Calu3 (cell line): ENCODE measurements around the gene SLC12A7. TPM values are rescaled to one million over a fixed set of nuclear protein-coding genes. Genes with fewer than 3 reads are reported as not detected.

Experiments used
- BruUV-seq: library from RNA; stranded (reverse); fragments of 400-500 nt; replicated peaks from 2 replicates; lab custom pipeline; 2021; lab: Mats Ljungman, UMichigan
- CTCF ChIA-PET: fragments of 300-600 bp; sonication (Branson Sonifier 250); formaldehyde crosslinking; loops from one replicate; lab custom pipeline; 2022; ENCODE audit warnings: antibody characterized with exemption; lab: Charles Lee
- DNase-seq: peaks from one replicate; pipeline ENCODE4 v3.0.0; 2022
- H3K27ac Mint-ChIP-seq: one replicate; pipeline ENCODE4 v1.8.0; 2022; ENCODE audit warnings: mixed read lengths; ENCODE audit not compliant: unreplicated experiment
- H3K27me3 Mint-ChIP-seq: one replicate; pipeline ENCODE4 v1.8.0; 2022; ENCODE audit warnings: mixed read lengths; ENCODE audit not compliant: unreplicated experiment
- H3K36me3 Mint-ChIP-seq: one replicate; pipeline ENCODE4 v1.8.0; 2022; ENCODE audit warnings: mild to moderate bottlenecking, moderate library complexity, mixed read lengths; ENCODE audit not compliant: insufficient read depth, unreplicated experiment
- H3K4me1 Mint-ChIP-seq: one replicate; pipeline ENCODE4 v1.8.0; 2022; ENCODE audit warnings: mild to moderate bottlenecking, low read depth, mixed read lengths; ENCODE audit not compliant: unreplicated experiment
- H3K4me3 Mint-ChIP-seq: one replicate; pipeline ENCODE4 v1.8.0; 2022; ENCODE audit warnings: mild to moderate bottlenecking, low read depth, moderate library complexity, mixed read lengths; ENCODE audit not compliant: unreplicated experiment
- H3K9me3 Mint-ChIP-seq: one replicate; pipeline ENCODE4 v1.8.0; 2022; ENCODE audit warnings: low read depth, mixed read lengths; ENCODE audit not compliant: unreplicated experiment
- intact Hi-C: fragments of 100-400 bp; cut with micrococcal nuclease; formaldehyde crosslinking; loops from one replicate; pipeline ENCODE4 v1.10.0; 2022; ENCODE audit not compliant: unreplicated experiment
- total RNA-seq: library from RNA; stranded (reverse); gene quantifications from 2 replicates; pipeline ENCODE4 v1.2.3, GENCODE V29; 2022
- TF ChIP-seq, protein P1 (sequence below): fragments of 200-600 bp; IDR thresholded peaks from one replicate; pipeline ENCODE4 v1.8.0; 2022; ENCODE audit warnings: antibody characterized with exemption; ENCODE audit not compliant: unreplicated experiment

The SLC12A7 gene
- total RNA-seq, 1 experiment from 2014 or later: 82.3 TPM

DNA sequence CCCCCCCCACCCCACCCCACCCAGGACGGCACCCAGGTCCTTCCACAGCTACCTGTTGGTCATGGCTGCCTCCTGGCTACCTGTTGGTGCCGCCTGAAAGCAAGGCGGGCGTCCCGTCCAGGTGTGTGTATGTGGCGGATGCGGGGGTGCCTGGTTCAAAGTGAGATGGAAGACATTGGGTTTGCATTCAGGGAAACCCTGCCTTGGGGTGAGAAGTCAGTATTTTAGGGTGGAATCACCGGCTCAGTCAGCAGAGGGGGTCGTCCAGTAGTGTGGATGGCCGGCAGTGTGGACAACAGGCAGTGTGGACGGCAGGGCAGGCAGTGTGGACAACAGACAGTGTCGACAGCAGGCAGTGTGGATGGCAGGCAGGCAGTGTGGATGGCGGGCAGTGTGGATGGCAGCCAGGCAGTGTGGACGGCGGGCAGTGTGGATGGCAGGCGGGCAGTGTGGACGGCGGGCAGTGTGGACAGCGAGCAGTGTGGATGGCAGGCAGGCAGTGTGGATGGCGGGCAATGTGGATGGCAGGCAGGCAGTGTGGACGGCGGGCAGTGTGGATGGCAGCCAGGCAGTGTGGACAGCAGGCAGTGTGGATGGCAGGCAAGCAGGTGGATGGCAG, 75.2 kb downstream of the SLC12A7 start:
- CTCF ChIA-PET: interaction anchor here (0.7 kb wide), 1 partner anchor 492 kb away, joined by 5 read pairs; no protein-coding TSS in a partner anchor
- H3K27me3 Mint-ChIP-seq: peaks cover 38% of the 10 kb centered on the region
- TF ChIP-seq, protein P1, sequence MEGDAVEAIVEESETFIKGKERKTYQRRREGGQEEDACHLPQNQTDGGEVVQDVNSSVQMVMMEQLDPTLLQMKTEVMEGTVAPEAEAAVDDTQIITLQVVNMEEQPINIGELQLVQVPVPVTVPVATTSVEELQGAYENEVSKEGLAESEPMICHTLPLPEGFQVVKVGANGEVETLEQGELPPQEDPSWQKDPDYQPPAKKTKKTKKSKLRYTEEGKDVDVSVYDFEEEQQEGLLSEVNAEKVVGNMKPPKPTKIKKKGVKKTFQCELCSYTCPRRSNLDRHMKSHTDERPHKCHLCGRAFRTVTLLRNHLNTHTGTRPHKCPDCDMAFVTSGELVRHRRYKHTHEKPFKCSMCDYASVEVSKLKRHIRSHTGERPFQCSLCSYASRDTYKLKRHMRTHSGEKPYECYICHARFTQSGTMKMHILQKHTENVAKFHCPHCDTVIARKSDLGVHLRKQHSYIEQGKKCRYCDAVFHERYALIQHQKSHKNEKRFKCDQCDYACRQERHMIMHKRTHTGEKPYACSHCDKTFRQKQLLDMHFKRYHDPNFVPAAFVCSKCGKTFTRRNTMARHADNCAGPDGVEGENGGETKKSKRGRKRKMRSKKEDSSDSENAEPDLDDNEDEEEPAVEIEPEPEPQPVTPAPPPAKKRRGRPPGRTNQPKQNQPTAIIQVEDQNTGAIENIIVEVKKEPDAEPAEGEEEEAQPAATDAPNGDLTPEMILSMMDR: no peak
- intact Hi-C loops: no loop called here
- H3K27ac Mint-ChIP-seq: no peak overlapping the region
- no peak for DNase-seq
- no peaks in the 10 kb centered on the region for H3K4me1 Mint-ChIP-seq
- H3K9me3 Mint-ChIP-seq: peaks cover 12% of the 10 kb centered on the region
- H3K36me3 Mint-ChIP-seq: peaks cover 9% of the 10 kb centered on the region
- no TSS peak for BruUV-seq
- no peak overlapping the region for H3K4me3 Mint-ChIP-seq

DNA sequence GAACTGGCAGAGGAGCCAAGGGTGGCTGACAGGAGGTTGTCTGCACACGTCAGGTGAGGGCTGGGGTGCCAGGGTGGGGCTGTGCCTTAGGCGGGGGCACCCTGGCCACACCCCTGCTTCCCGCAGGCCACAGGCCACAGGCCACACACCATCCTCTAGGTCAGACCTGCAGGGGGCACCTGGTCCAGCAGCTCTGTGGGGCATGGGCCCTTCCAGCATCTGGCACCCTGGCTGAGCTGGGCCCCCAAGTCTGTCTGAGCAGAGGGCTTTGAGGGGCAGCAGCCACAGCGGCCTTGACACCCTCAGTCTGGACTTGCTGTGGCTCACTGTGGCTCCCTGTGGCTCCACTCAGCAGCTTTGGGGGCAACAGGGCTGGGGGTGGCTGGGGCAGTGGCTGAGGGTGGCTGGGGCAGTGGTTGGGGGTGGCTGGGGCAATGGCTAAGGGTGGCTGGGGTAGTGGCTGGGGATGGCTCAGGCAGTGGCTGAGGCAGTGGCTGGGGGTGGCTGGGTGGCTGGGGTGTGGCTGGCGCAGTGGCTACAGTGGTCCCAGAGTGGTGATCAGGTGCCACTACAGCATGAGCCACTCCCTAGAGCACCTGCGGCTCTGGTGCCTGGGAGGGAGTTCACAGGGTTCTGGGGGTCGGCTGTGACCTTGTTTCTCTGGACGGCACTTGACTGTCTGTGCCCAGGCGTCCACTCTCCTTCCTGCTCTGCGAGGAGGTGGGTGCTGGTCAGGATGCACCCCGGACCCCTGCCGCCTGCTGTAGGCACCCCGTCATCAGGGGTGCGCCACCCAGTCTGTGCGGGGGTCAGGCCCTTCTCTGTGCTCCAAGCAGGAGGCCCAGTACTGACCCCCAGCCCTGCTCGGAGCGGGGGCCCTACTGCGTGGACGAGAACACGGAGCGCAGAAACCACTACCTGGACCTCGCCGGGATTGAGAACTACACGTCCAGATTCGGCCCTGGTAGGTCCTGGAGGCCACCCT, 76.2 kb downstream of the SLC12A7 start:
- peaks cover 9% of the 10 kb centered on the region for H3K36me3 Mint-ChIP-seq
- CTCF ChIA-PET: no interaction called here
- H3K4me1 Mint-ChIP-seq: no peaks in the 10 kb centered on the region
- no TSS peak for BruUV-seq
- H3K4me3 Mint-ChIP-seq: no peak overlapping the region
- no peak for DNase-seq
- intact Hi-C loops: no loop called here
- no peak overlapping the region for H3K27ac Mint-ChIP-seq
- H3K9me3 Mint-ChIP-seq: peaks cover 4% of the 10 kb centered on the region
- TF ChIP-seq, protein P1: no peak
- H3K27me3 Mint-ChIP-seq: peaks cover 29% of the 10 kb centered on the region

DNA sequence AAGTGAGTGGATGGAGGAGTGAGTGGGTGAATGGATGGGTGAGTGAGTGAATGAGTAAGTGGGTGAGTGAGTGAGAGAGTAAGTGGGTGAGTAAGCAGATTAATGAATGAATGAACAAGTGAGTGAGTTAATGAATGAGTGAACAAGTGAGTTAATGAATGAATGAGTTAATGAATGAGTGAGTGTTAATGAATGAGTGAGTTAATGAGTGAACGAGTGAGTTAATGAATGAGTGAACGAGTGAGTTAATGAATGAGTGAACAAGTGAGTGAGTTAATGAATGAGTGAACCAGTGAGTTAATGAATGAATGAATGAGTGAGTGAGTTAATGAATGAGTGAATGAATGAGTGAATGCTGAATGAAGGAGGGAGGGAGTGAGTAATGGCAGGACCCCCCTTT, 76.9 kb downstream of the SLC12A7 start:
- CTCF ChIA-PET: no interaction called here
- BruUV-seq: no TSS peak
- TF ChIP-seq, protein P1: no peak
- Mint-ChIP-seq H3K27ac (no peak overlapping the region), H3K36me3 (peaks cover 9% of the 10 kb centered on the region), H3K9me3 (peaks cover 4% of the 10 kb centered on the region), H3K27me3 (peaks cover 25% of the 10 kb centered on the region), H3K4me3 (no peak overlapping the region), H3K4me1 (no peaks in the 10 kb centered on the region)
- intact Hi-C loops: no loop called here
- no peak for DNase-seq

DNA sequence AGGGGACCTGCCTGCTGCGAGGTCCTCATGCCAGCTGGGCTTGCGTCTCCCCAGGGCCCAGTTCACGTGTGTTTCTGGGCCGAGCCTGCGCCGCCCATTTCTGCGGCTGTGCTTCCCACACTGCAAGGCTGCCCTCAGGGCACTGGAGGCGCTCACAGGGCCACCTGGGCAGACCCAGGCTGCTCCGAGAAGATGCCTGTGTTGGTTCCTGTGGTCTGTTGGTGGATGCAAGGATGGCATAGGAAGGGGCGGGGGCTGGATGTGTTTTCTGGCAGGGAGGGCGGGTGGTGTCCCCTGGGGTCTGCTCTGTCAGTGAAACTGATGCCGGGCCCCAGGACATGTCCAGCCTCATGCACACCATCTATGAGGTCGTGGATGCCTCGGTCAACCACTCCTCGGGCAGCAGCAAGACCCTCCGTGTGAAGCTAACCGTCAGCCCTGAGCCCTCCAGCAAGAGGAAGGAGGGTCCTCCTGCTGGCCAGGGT, 77.4 kb downstream of the SLC12A7 start:
- no peak overlapping the region for H3K27ac Mint-ChIP-seq
- H3K36me3 Mint-ChIP-seq: peaks cover 9% of the 10 kb centered on the region
- no TSS peak for BruUV-seq
- H3K9me3 Mint-ChIP-seq: peaks cover 4% of the 10 kb centered on the region
- H3K27me3 Mint-ChIP-seq: peaks cover 28% of the 10 kb centered on the region
- CTCF ChIA-PET: no interaction called here
- H3K4me1 Mint-ChIP-seq: no peaks in the 10 kb centered on the region
- TF ChIP-seq, protein P1: no peak
- intact Hi-C loops: no loop called here
- no peak overlapping the region for H3K4me3 Mint-ChIP-seq
- no peak for DNase-seq
